HepG2 (cell line): Measurements from ENCODE around the gene F12. TPM values are rescaled to one million over a fixed set of nuclear protein-coding genes. Genes with fewer than 3 reads are reported as not detected.

Source experiments
- ATAC-seq: fragments of 200-7000 bp; cut with Tn5 transposase; 3 replicates; pipeline ENCODE4 v1.9.1; 2020; ENCODE audit warnings: mild to moderate bottlenecking, moderate library complexity
- BruUV-seq: library from RNA; stranded (reverse); fragments of 400-500 nt; replicated peaks from 2 replicates; lab custom pipeline; 2021; lab: Mats Ljungman, UMichigan
- CTCF ChIA-PET: fragments of 300-600 bp; formaldehyde crosslinking; extraction: SDS; loops from one replicate; lab custom pipeline; 2021; ENCODE audit warnings: low total read pairs, inconsistent platforms, low intra/inter-chr PET ratio; lab: Yijun Ruan, JAX
- POLR2A ChIA-PET: fragments of 350-600 bp; sonication (Branson Sonifier 250); formaldehyde crosslinking; loops from one replicate; lab custom pipeline; 2020; ENCODE audit warnings: antibody characterized with exemption, inconsistent platforms; lab: Yijun Ruan, JAX
- DNase-seq: peaks from one replicate; pipeline ENCODE4 v3.0.0-alpha.2; 2015; ENCODE audit warnings: low spot score
- FAIRE-seq: peaks from 3 replicates; lab custom pipeline; 2011; peaks lifted over from hg19 to GRCh38; lab: Jason Lieb, UNC
- H2AFZ ChIP-seq: one replicate; pipeline ENCODE4 v1.6.1; 2011; ENCODE audit warnings: low read length, inconsistent platforms
- H3K27ac ChIP-seq: fragments of 300-600 bp; 3 replicates; pipeline ENCODE4 v1.8.0; 2011; ENCODE audit warnings: mixed run types, mild to moderate bottlenecking, mixed read lengths, low read length, inconsistent platforms; ENCODE audit not compliant: insufficient read depth; ENCODE audit errors: extremely low read length
- H3K27me3 ChIP-seq, 2 experiments: fragments of 200-600 bp in 1 of 2; 2 replicates in 1 of 2; 3 replicates in 1 of 2; pipeline versions ENCODE4 v1.6.0 to v1.8.0; 2011; ENCODE audit warnings: low read length in 2 of 2, mild to moderate bottlenecking in 2 of 2, moderate library complexity in 2 of 2, inconsistent platforms in 1 of 2; ENCODE audit not compliant: insufficient read depth in 2 of 2, control insufficient read depth in 1 of 2
- H3K36me3 ChIP-seq, 2 experiments: fragments of 200-600 bp in 1 of 2; replicated peaks in 1 of 2; 2 replicates in 1 of 2; 3 replicates in 1 of 2; pipeline versions ENCODE4 v1.5.1 to v1.8.0; 2011; ENCODE audit warnings: low read length in 2 of 2, inconsistent platforms in 1 of 2; ENCODE audit not compliant: insufficient read depth in 2 of 2, control insufficient read depth in 1 of 2
- H3K4me1 ChIP-seq: 2 replicates; pipeline ENCODE4 v1.5.1; 2012; ENCODE audit warnings: low read length, inconsistent platforms; ENCODE audit not compliant: insufficient read depth
- H3K4me2 ChIP-seq: 2 replicates; pipeline ENCODE4 v1.6.0; 2011; ENCODE audit warnings: low read depth, low read length, inconsistent platforms
- H3K4me3 ChIP-seq, 3 experiments: fragments of 200-600 bp in 1 of 3; sonication (generic), shearing (Covaris generic) in 1 of 3; replicated peaks in 1 of 3; 2 replicates each; pipeline ENCODE4 v1.5.1; 2011 to 2016; ENCODE audit warnings: low read length in 3 of 3, inconsistent platforms in 2 of 3, low read depth in 2 of 3, mild to moderate bottlenecking in 2 of 3, control low read depth in 1 of 3, mixed read lengths in 1 of 3; ENCODE audit not compliant: insufficient read depth in 1 of 3
- H3K79me2 ChIP-seq: one replicate; pipeline ENCODE4 v1.6.1; 2011; ENCODE audit warnings: low read length, inconsistent platforms; ENCODE audit not compliant: insufficient read depth
- H3K9ac ChIP-seq: 2 replicates; pipeline ENCODE4 v1.6.0; 2011; ENCODE audit warnings: mild to moderate bottlenecking, low read depth, low read length, inconsistent platforms; ENCODE audit not compliant: insufficient read depth
- H3K9me3 ChIP-seq: 2 replicates; pipeline ENCODE4 v1.5.1; 2012; ENCODE audit warnings: mild to moderate bottlenecking, low read length
- H4K20me1 ChIP-seq: 2 replicates; pipeline ENCODE4 v1.6.0; 2011; ENCODE audit warnings: inconsistent platforms, mild to moderate bottlenecking, low read length, moderate library complexity; ENCODE audit not compliant: insufficient read depth
- DRAP1 ChIP-seq: IDR thresholded peaks from 2 replicates; pipeline ENCODE4 v1.6.1; 2016; ENCODE audit warnings: missing genetic modification reagents, missing compliant biosample characterization
- FOXP1 ChIP-seq, 2 experiments: fragments of 450-650 bp in 1 of 2; IDR thresholded peaks; 2 replicates each; pipeline ENCODE4 v1.6.1; 2017 to 2018; ENCODE audit warnings: antibody characterized with exemption in 1 of 2
- FOXP4 ChIP-seq: sonication (generic); formaldehyde crosslinking; IDR thresholded peaks from 2 replicates; pipeline ENCODE4 v1.4.0; 2020; ENCODE audit warnings: missing genetic modification reagents
- HOXD1 ChIP-seq: sonication (generic); formaldehyde crosslinking; IDR thresholded peaks from 2 replicates; pipeline ENCODE4 v1.5.0; 2020; ENCODE audit warnings: missing genetic modification reagents
- MAFF ChIP-seq: IDR thresholded peaks from 2 replicates; pipeline ENCODE4 v1.6.1; 2011; ENCODE audit warnings: low read depth, low read length, improper control_type of control experiment
- MNT ChIP-seq: fragments of 450-650 bp; IDR thresholded peaks from 2 replicates; pipeline ENCODE4 v1.6.1; 2016
- NBN ChIP-seq: fragments of 450-650 bp; conservative IDR thresholded peaks from 2 replicates; pipeline ENCODE4 v1.6.1; 2017
- POLR2G ChIP-seq: fragments of 200-400 bp; formaldehyde crosslinking; IDR thresholded peaks from 2 replicates; pipeline ENCODE4 v1.6.1; 2018; ENCODE audit warnings: mild to moderate bottlenecking, low read depth, low read length, moderate library complexity
- TFDP1 ChIP-seq: IDR thresholded peaks from 2 replicates; pipeline ENCODE4 v1.6.1; 2016; ENCODE audit warnings: missing compliant biosample characterization, missing genetic modification reagents, borderline replicate concordance
- ZNF530 ChIP-seq: sonication (generic); formaldehyde crosslinking; IDR thresholded peaks from 2 replicates; pipeline ENCODE4 v1.5.0; 2020; ENCODE audit warnings: low read depth, mild to moderate bottlenecking, missing genetic modification reagents
- ZNF75D ChIP-seq: sonication (generic); formaldehyde crosslinking; IDR thresholded peaks from 2 replicates; pipeline ENCODE4 v1.8.1; 2023; ENCODE audit warnings: missing genetic modification reagents, mild to moderate bottlenecking, borderline replicate concordance
- WGBS: methylation state at CpG from one replicate; pipeline ENCODE4 v1.1.6; 2017; ENCODE audit warnings: low lambda C conversion rate; 5-methylcytosine and 5-hydroxymethylcytosine counted together
- in situ Hi-C: cut with HindIII; loops from 2 replicates; pipeline ENCODE4 v1.10.0; 2017; ENCODE audit warnings: low pct_unique_long_range_greater_than_20kb; ENCODE audit not compliant: extremely low pct_ligation_motif_present
- intact Hi-C: fragments of 100-400 bp; cut with micrococcal nuclease; formaldehyde crosslinking; loops from one replicate; pipeline ENCODE4 v1.10.0; 2022; ENCODE audit not compliant: unreplicated experiment
- polyA plus RNA-seq, 8 experiments: library from polyadenylated mRNA; depleted of rRNA in 3 of 8; stranded (reverse) in 7 of 8; unstranded in 1 of 8; fragments of >200 nt; fragmentation: Illumina TruSeq in 4 of 8; extraction: Trizol in 4 of 8; gene quantifications; 2 replicates each; pipeline versions ENCODE4 v1.2.1 to v1.2.3, GENCODE V29; 2011 to 2016; ENCODE audit warnings: low read depth in 4 of 8, missing spikeins in 1 of 8, mixed read lengths in 1 of 8; ENCODE audit not compliant: insufficient read depth in 1 of 8
- total RNA-seq, 5 experiments: library from RNA; depleted of rRNA; stranded (reverse); fragments of >200 nt; fragmentation: Illumina TruSeq; extraction: Trizol; gene quantifications; 2 replicates each; pipeline ENCODE4 v1.2.3, GENCODE V29; 2016; ENCODE audit warnings: low read depth in 1 of 5
- TF ChIP-seq, protein P1 (sequence below): sonication (generic); formaldehyde crosslinking; IDR thresholded peaks from 2 replicates; pipeline ENCODE4 v1.4.0; 2020; ENCODE audit warnings: missing genetic modification reagents

The F12 gene
- total and polyA plus RNA-seq, 2 of the 13 experiments (the other 11 are each of a cell fraction or from before 2014, with no cell fraction given) = 2.5 to 3.0 TPM

DNA sequence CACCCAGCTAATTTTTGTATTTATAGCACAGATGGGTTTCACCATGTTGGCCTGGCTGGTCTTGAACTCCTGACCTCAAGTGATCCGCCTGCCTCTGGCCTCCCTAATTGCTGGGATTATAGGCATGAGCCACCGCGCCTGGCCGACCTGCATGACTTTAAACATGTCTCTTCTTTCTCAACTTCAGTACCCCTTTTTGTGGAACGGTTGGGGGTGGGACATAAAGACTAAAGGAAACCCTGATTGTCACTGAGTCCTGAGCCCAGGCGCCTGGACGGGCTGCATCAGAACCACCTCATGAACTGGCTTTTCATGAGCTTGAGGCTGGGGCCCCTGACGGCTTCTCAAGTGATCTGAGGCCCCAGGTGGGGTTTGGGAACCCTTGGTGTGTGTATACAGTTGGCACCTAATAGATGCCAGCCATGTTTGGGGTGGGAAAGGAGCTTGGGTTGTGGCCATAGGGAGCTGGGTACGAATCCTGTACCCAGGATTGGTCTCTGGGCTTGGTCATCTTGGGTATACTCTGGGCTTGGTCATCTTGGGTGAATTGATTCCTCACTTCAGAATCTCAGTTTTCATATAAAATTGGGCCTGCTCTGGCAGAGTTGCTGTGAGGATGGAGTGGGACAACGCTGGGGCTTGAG is 19.3 kb upstream of the F12 start:
- Histone ChIP-seq H3K79me2 (peaks cover 14% of the 10 kb centered on the region), H3K9ac (no peak overlapping the region), H3K27me3 (peaks cover 0 to 9% of the 10 kb centered on the region in 2 experiments; a peak in 1 of 5 replicates), H3K9me3 (no peaks in the 10 kb centered on the region), H2AFZ (no peak overlapping the region), H3K4me3 (no peak overlapping the region), H3K4me2 (peak overlapping the region; percentile 95; the same call in 1 of the 2 replicates), H4K20me1 (no peaks in the 10 kb centered on the region), H3K4me1 (peaks cover 43% of the 10 kb centered on the region), H3K36me3 (peaks cover 9 to 17% of the 10 kb centered on the region in 2 experiments; a peak in 3 of 5 replicates), H3K27ac (no peak overlapping the region)
- ChIA-PET POLR2A (interaction anchor here (0.7 to 1.3 kb wide), 3 partner anchors 14 to 119 kb away, joined by 3 to 4 read pairs (median 4); no protein-coding TSS in a partner anchor), CTCF (no interaction called here)
- BruUV-seq = no TSS peak
- WGBS = 94% methylated on average over 8 of the region's 10 CpGs
- no peak for FAIRE-seq
- in situ Hi-C loops = no loop called here
- intact Hi-C loops = no loop called here
- no peak for DNase-seq
- no peak for ATAC-seq
- 0 out of 2 replicates have a peak, but pooled peaks have one; percentile 21 for TF ChIP-seq ZNF75D (CRISPR knock-in tag)
- no peak for TF ChIP-seq TFDP1 (CRISPR knock-in tag)
- TF ChIP-seq DRAP1 (CRISPR knock-in tag) = no peak
- peak; percentile 16 for TF ChIP-seq POLR2G
- no peak for TF ChIP-seq HOXD1 (CRISPR knock-in tag)
- TF ChIP-seq, protein P1, sequence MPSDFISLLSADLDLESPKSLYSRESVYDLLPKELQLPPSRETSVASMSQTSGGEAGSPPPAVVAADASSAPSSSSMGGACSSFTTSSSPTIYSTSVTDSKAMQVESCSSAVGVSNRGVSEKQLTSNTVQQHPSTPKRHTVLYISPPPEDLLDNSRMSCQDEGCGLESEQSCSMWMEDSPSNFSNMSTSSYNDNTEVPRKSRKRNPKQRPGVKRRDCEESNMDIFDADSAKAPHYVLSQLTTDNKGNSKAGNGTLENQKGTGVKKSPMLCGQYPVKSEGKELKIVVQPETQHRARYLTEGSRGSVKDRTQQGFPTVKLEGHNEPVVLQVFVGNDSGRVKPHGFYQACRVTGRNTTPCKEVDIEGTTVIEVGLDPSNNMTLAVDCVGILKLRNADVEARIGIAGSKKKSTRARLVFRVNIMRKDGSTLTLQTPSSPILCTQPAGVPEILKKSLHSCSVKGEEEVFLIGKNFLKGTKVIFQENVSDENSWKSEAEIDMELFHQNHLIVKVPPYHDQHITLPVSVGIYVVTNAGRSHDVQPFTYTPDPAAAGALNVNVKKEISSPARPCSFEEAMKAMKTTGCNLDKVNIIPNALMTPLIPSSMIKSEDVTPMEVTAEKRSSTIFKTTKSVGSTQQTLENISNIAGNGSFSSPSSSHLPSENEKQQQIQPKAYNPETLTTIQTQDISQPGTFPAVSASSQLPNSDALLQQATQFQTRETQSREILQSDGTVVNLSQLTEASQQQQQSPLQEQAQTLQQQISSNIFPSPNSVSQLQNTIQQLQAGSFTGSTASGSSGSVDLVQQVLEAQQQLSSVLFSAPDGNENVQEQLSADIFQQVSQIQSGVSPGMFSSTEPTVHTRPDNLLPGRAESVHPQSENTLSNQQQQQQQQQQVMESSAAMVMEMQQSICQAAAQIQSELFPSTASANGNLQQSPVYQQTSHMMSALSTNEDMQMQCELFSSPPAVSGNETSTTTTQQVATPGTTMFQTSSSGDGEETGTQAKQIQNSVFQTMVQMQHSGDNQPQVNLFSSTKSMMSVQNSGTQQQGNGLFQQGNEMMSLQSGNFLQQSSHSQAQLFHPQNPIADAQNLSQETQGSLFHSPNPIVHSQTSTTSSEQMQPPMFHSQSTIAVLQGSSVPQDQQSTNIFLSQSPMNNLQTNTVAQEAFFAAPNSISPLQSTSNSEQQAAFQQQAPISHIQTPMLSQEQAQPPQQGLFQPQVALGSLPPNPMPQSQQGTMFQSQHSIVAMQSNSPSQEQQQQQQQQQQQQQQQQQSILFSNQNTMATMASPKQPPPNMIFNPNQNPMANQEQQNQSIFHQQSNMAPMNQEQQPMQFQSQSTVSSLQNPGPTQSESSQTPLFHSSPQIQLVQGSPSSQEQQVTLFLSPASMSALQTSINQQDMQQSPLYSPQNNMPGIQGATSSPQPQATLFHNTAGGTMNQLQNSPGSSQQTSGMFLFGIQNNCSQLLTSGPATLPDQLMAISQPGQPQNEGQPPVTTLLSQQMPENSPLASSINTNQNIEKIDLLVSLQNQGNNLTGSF (CRISPR knock-in tag) = no peak
- no peak for TF ChIP-seq FOXP1 (IDR thresholded peaks at IDR 0.05)
- no peak for TF ChIP-seq FOXP1 (CRISPR knock-in tag; IDR thresholded peaks at IDR 0.05)
- no peak for TF ChIP-seq NBN
- TF ChIP-seq MNT = no peak
- no peak for TF ChIP-seq FOXP4
- no peak for TF ChIP-seq MAFF
- no peak for TF ChIP-seq ZNF530
